ENCODE data around the gene NTF3. TPM values are rescaled to one million over a fixed set of nuclear protein-coding genes. Genes with fewer than 3 reads are reported as not detected.

NTF3 gene
- polyA plus RNA-seq, 1 donor (not counting 4 experiments of a cell fraction or from before 2014, with no cell fraction given) = not detected

GRCh38 chr12:5485454-5485853 is 53.5 kb downstream of the NTF3 start:
- Histone ChIP-seq H2AFZ (ENCODE audit: control insufficient read depth, low read length) (no peak overlapping the region), H3K9ac (ENCODE audit: control insufficient read depth, extremely low read depth, insufficient read depth, low read length) (no peak overlapping the region), H3K27me3 (ENCODE audit: control insufficient read depth, extremely low read depth, insufficient read depth, low read length) (no peaks in the 10 kb centered on the region), H3K9me3 (ENCODE audit: control insufficient read depth, low read depth, low read length) (no peaks in the 10 kb centered on the region), H3K9me1 (ENCODE audit: control insufficient read depth, extremely low read depth, insufficient read depth, low read length) (no peaks in the 10 kb centered on the region), H3K4me2 (ENCODE audit: control insufficient read depth, extremely low read depth, insufficient read depth, low read depth, low read length) (no peak overlapping the region), H3K4me1 (ENCODE audit: control insufficient read depth, extremely low read depth, insufficient read depth, low read length) (no peaks in the 10 kb centered on the region), H3K27ac (ENCODE audit: control insufficient read depth, insufficient read depth, low read length) (no peak overlapping the region), H3K4me3 (ENCODE audit: control insufficient read depth in 2 of 3, extremely low read depth in 1 of 3, insufficient read depth in 2 of 3, low read depth in 1 of 3, low read length in 3 of 3) (no peak overlapping the region), H3K79me2 (ENCODE audit: control insufficient read depth, insufficient read depth, low read length) (no peaks in the 10 kb centered on the region), H3K36me3 (ENCODE audit: control insufficient read depth in 2 of 2, extremely low read depth in 1 of 2, insufficient read depth in 2 of 2, low read length in 2 of 2) (no peaks in the 10 kb centered on the region), H4K20me1 (ENCODE audit: control insufficient read depth, extremely low read depth, insufficient read depth, low read length) (no peaks in the 10 kb centered on the region)
- no peak for TF ChIP-seq EZH2 (IDR thresholded peaks at IDR 0.05; ENCODE audit: low read length)
- TF ChIP-seq CTCF (optimal IDR thresholded peaks at IDR 0.05 in 1 of 3, IDR thresholded peaks at IDR 0.05 in 1 of 3, conservative IDR thresholded peaks at IDR 0.05 in 1 of 3; ENCODE audit: extremely low read depth in 1 of 3, insufficient read depth in 2 of 3, low read length in 3 of 3) = no peak
- DNase-seq (ENCODE audit: low read depth, low spot score) = no peak
- dilution Hi-C loops (cut with MboI; ENCODE audit: extremely low pct_ligation_motif_present, low sequenced_read_pairs) = no loop called here
- FAIRE-seq = no peak

- TF ChIP-seq CTCF (optimal IDR thresholded peaks at IDR 0.05 in 1 of 3, IDR thresholded peaks at IDR 0.05 in 1 of 3, conservative IDR thresholded peaks at IDR 0.05 in 1 of 3; ENCODE audit: extremely low read depth in 1 of 3, insufficient read depth in 2 of 3, low read length in 3 of 3) = no peak
- TF ChIP-seq EZH2 (IDR thresholded peaks at IDR 0.05; ENCODE audit: low read length) = no peak
- H3K9me1 ChIP-seq (ENCODE audit: control insufficient read depth, extremely low read depth, insufficient read depth, low read length) = no peaks in the 10 kb centered on the region
- H3K9me3 ChIP-seq (ENCODE audit: control insufficient read depth, low read depth, low read length) = no peaks in the 10 kb centered on the region
- no peaks in the 10 kb centered on the region for H3K4me1 ChIP-seq (ENCODE audit: control insufficient read depth, extremely low read depth, insufficient read depth, low read length)
- H3K4me3 ChIP-seq (ENCODE audit: control insufficient read depth in 2 of 3, extremely low read depth in 1 of 3, insufficient read depth in 2 of 3, low read depth in 1 of 3, low read length in 3 of 3) = no peak overlapping the region
- no peak overlapping the region for H3K27ac ChIP-seq (ENCODE audit: control insufficient read depth, insufficient read depth, low read length)
- H2AFZ ChIP-seq (ENCODE audit: control insufficient read depth, low read length) = no peak overlapping the region
- no peak overlapping the region for H3K9ac ChIP-seq (ENCODE audit: control insufficient read depth, extremely low read depth, insufficient read depth, low read length)
- no peaks in the 10 kb centered on the region for H4K20me1 ChIP-seq (ENCODE audit: control insufficient read depth, extremely low read depth, insufficient read depth, low read length)
- FAIRE-seq (no peak), DNase-seq (ENCODE audit: low read depth, low spot score) (no peak)
- dilution Hi-C loops (cut with MboI; ENCODE audit: extremely low pct_ligation_motif_present, low sequenced_read_pairs) = no loop called here
- H3K79me2 ChIP-seq (ENCODE audit: control insufficient read depth, insufficient read depth, low read length) = no peaks in the 10 kb centered on the region
- no peak overlapping the region for H3K4me2 ChIP-seq (ENCODE audit: control insufficient read depth, extremely low read depth, insufficient read depth, low read depth, low read length)
- no peaks in the 10 kb centered on the region for H3K36me3 ChIP-seq (ENCODE audit: control insufficient read depth in 2 of 2, extremely low read depth in 1 of 2, insufficient read depth in 2 of 2, low read length in 2 of 2)
- no peaks in the 10 kb centered on the region for H3K27me3 ChIP-seq (ENCODE audit: control insufficient read depth, extremely low read depth, insufficient read depth, low read length)
Measured at GRCh38 chr12:5487076-5487475, 55.2 kb downstream of the NTF3 start.
